Erythroblast (primary cell): ENCODE results near the gene SARS2.

ENCODE experiments used
- GATA1 ChIP-seq: IDR thresholded peaks from 2 replicates; pipeline ENCODE4 v1.6.1; 2011; ENCODE audit warnings: low read depth, mild to moderate bottlenecking, control low read depth, low read length, moderate library complexity
- POLR2A ChIP-seq: IDR thresholded peaks from 2 replicates; pipeline ENCODE4 v1.6.1; 2011; ENCODE audit warnings: mild to moderate bottlenecking, low read length

DNA sequence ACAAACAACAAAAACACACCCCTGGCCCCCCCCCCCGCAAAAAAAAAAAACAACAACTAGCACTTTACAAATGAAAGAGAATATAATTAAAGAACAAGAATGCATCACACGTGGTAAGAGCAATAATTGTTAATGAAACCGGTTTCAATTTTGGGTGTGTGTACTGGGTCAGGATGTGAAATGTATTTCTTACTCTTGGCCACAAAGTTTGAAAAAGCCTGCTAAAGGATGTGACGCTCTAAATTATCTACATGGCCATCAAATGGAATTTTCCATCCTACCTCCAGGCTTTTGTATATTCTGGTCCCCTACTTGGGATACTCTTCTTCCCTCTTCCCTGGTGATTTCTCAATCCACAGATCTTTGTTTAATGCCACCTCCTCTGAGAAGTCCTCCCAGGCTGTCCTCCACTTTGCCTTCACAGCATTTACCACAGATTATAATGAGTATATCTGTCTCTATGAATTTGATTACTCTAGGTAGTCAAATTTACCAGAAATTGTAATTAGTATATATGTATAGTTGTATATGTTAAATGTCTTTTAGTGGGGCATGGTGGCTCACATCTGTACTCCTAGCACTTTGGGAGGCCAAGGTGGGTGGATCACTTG lies 2.1 kb downstream of the SARS2 start:
- TF ChIP-seq POLR2A (no peak), GATA1 (no peak)
